Fibroblast of lung (primary cell): ENCODE measurements around the gene MRPS11. TPM values are rescaled to one million over a fixed set of nuclear protein-coding genes. Genes with fewer than 3 reads are reported as not detected.
"Not testable (repeated sequence)": the region's sequence is repeated elsewhere in the genome, so short reads cannot be mapped to it uniquely, and the experiment has no call there.

Experiments
- DNase-seq, 2 donors: peaks; one replicate each; pipeline versions ENCODE4 v3.0.0 to v3.0.0-alpha.2; 2010; ENCODE audit warnings: low read depth in 2 of 2
- H2AFZ ChIP-seq: 2 replicates; pipeline ENCODE4 v1.5.1; 2012; ENCODE audit warnings: low read length, control low read depth, inconsistent platforms
- H3K27ac ChIP-seq: 2 replicates; pipeline ENCODE4 v1.5.1; 2011; ENCODE audit warnings: low read length, control low read depth; ENCODE audit not compliant: insufficient read depth
- H3K27me3 ChIP-seq: 2 replicates; pipeline ENCODE4 v1.5.1; 2011; ENCODE audit warnings: mild to moderate bottlenecking, low read length; ENCODE audit not compliant: control insufficient read depth, insufficient read depth
- H3K36me3 ChIP-seq: 2 replicates; pipeline ENCODE4 v1.5.1; 2011; ENCODE audit warnings: low read length; ENCODE audit not compliant: control insufficient read depth, insufficient read depth
- H3K4me1 ChIP-seq: 2 replicates; pipeline ENCODE4 v1.5.1; 2011; ENCODE audit warnings: low read length; ENCODE audit not compliant: control insufficient read depth, insufficient read depth; ENCODE audit errors: extremely low read depth
- H3K4me2 ChIP-seq: 2 replicates; pipeline ENCODE4 v1.5.1; 2011; ENCODE audit warnings: low read length, control low read depth; ENCODE audit not compliant: insufficient read depth; ENCODE audit errors: extremely low read depth
- H3K4me3 ChIP-seq, 4 experiments: fragments of 200-600 bp in 1 of 4; sonication (generic) in 1 of 4; replicated peaks in 1 of 4; 2 replicates each; pipeline ENCODE4 v1.5.1; 2011 to 2016; ENCODE audit warnings: low read length in 4 of 4, low read depth in 3 of 4, mild to moderate bottlenecking in 3 of 4, control low read depth in 2 of 4, inconsistent platforms in 1 of 4, mixed read lengths in 1 of 4; ENCODE audit not compliant: insufficient read depth in 1 of 4; ENCODE audit errors: control extremely low read depth in 1 of 4
- H3K79me2 ChIP-seq: 2 replicates; pipeline ENCODE4 v1.5.1; 2012; ENCODE audit warnings: mild to moderate bottlenecking, low read length, inconsistent platforms; ENCODE audit not compliant: control insufficient read depth, insufficient read depth
- H3K9ac ChIP-seq: 2 replicates; pipeline ENCODE4 v1.5.1; 2011; ENCODE audit warnings: mild to moderate bottlenecking, low read length, control low read depth; ENCODE audit not compliant: insufficient read depth
- H3K9me3 ChIP-seq: 2 replicates; pipeline ENCODE4 v1.5.1; 2012; ENCODE audit warnings: low read depth, low read length; ENCODE audit not compliant: control insufficient read depth, insufficient read depth
- H4K20me1 ChIP-seq: 2 replicates; pipeline ENCODE4 v1.5.1; 2011; ENCODE audit warnings: low read length; ENCODE audit not compliant: control insufficient read depth, insufficient read depth; ENCODE audit errors: extremely low read depth
- CTCF ChIP-seq, 2 donors: IDR thresholded peaks in 1 of 2; conservative IDR thresholded peaks in 1 of 2; 1 replicate in 1 of 2; 2 replicates in 1 of 2; pipeline ENCODE4 v1.5.1; 2011 to 2012; ENCODE audit warnings: low read length in 2 of 2, control low read depth in 1 of 2, inconsistent platforms in 1 of 2, low read depth in 1 of 2, mild to moderate bottlenecking in 1 of 2
- EZH2 ChIP-seq: IDR thresholded peaks from 2 replicates; pipeline ENCODE4 v1.5.1; 2012; ENCODE audit warnings: low read length, control low read depth, mild to moderate bottlenecking; ENCODE audit errors: missing control alignments
- polyA plus RNA-seq, 2 donors: library from polyadenylated mRNA; depleted of rRNA in 1 of 2; stranded (reverse) in 1 of 2; unstranded in 1 of 2; fragments of >200 nt; gene quantifications; 2 replicates each; pipeline ENCODE4 v1.2.1, GENCODE V29; 2011 to 2012; ENCODE audit warnings: missing spikeins in 1 of 2
- total RNA-seq: library from RNA; depleted of rRNA; stranded (reverse); fragments of >200 nt; gene quantifications from 2 replicates; pipeline ENCODE4 v1.2.1, GENCODE V29; 2014

Gene MRPS11
- total and polyA plus RNA-seq, 2 donors (not counting 1 experiment from before 2014, with no cell fraction given), result 27.1 to 46.4 TPM

GRCh38 chr15:88463870-88464532 is 3.5 kb upstream of the MRPS11 start:
- DNase-seq, result no peak
- peaks cover 23% of the 10 kb centered on the region for H3K79me2 ChIP-seq
- TF ChIP-seq CTCF (conservative IDR thresholded peaks at IDR 0.05 in 1 of 2, IDR thresholded peaks at IDR 0.05 in 1 of 2; ENCODE audit: low read depth in 1 of 2, low read length in 2 of 2) (no peak), EZH2 (no peak)
- no peaks in the 10 kb centered on the region for H3K9me3 ChIP-seq
- peaks cover 9% of the 10 kb centered on the region for H3K36me3 ChIP-seq
- no peaks in the 10 kb centered on the region for H3K27me3 ChIP-seq
- no peak overlapping the region for H3K27ac ChIP-seq
- no peaks in the 10 kb centered on the region for H4K20me1 ChIP-seq
- no peak overlapping the region for H3K9ac ChIP-seq
- no peak overlapping the region for H3K4me2 ChIP-seq
- peaks cover 10% of the 10 kb centered on the region for H3K4me1 ChIP-seq
- no peak overlapping the region for H2AFZ ChIP-seq
- no peak overlapping the region for H3K4me3 ChIP-seq

DNA sequence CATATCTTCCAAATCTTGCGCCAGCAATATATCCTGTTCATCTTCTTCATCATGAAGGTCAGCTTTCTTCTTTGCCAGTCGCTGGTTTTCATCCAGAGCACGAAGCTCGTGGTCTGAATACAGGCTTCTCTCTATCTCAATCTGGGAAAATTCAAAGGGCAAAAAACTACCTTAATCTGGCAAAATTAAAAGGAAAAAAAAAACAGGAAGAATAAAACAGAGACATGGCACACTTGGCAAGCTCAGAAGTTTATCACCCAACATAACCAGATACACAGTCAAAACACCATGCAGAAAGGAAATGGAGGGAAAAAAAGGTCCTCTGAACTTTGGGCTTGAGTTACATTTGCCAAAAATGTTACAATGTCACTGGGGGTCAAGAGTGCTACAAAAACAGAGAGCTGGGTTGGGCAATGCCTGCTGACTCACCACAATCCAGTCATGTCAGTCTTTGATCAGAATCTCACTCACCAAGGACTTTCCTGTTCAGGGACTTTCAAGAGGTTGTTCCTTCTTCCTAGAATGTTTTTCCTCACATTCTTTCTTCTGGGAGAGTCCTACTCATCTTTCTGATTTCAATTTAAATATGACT is 1.8 kb upstream of the MRPS11 start:
- Histone ChIP-seq H3K27me3 (no peaks in the 10 kb centered on the region), H3K9me3 (no peaks in the 10 kb centered on the region), H3K4me2 (peak overlapping the region; percentile 91), H3K36me3 (peaks cover 3% of the 10 kb centered on the region), H3K27ac (no peak overlapping the region), H3K79me2 (peaks cover 25% of the 10 kb centered on the region), H2AFZ (no peak overlapping the region), H3K4me3 (peak overlapping the region in 2 of 4 experiments; percentile 82 to 100), H3K4me1 (peaks cover 10% of the 10 kb centered on the region), H3K9ac (no peak overlapping the region), H4K20me1 (no peaks in the 10 kb centered on the region)
- TF ChIP-seq CTCF (conservative IDR thresholded peaks at IDR 0.05 in 1 of 2, IDR thresholded peaks at IDR 0.05 in 1 of 2; ENCODE audit: low read depth in 1 of 2, low read length in 2 of 2), result no peak
- no peak for TF ChIP-seq EZH2
- DNase-seq, result peak; percentile 29 to 69

GRCh38 chr15:88467935-88468528 is 524 bp downstream of the MRPS11 start:
- Histone ChIP-seq H4K20me1 (no peaks in the 10 kb centered on the region), H3K4me2 (peak overlapping the region; percentile 84), H3K9ac (peak overlapping the region; percentile 89), H3K27ac (peak overlapping the region; percentile 96), H3K4me3 (peak overlapping the region; percentile 82 to 100 (median 96)), H2AFZ (peak overlapping the region; percentile 86), H3K9me3 (no peaks in the 10 kb centered on the region), H3K36me3 (peaks cover 4% of the 10 kb centered on the region), H3K79me2 (peaks cover 25% of the 10 kb centered on the region), H3K27me3 (no peaks in the 10 kb centered on the region), H3K4me1 (peaks cover 10% of the 10 kb centered on the region)
- TF ChIP-seq CTCF (conservative IDR thresholded peaks at IDR 0.05 in 1 of 2, IDR thresholded peaks at IDR 0.05 in 1 of 2; ENCODE audit: low read depth in 1 of 2, low read length in 2 of 2) (peak; percentile 35 to 40), EZH2 (no peak)
- DNase-seq, result peak in 1 of 2 donors; percentile 29

DNA sequence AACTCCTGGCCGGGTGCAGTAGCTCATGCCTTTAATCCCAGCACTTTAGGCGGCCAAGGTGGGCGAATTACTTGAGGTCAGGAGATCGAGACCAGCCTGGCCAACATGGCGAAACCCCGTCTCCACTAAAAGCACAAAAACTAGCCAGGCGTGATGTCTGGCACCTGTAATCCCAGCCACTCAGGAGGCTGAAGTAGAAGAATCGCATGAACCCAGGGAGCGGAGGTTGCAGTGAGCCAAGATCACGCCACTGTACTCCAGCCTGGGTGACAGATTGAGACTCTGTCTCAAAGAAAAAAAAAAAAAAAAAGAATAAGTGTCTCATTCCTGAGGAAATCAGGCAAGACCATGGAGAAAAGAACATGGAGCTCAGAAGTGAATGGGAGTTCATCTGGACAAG is 1.2 kb downstream of the MRPS11 start:
- not testable (repeated sequence) for H3K36me3 ChIP-seq, H2AFZ ChIP-seq, H3K9ac ChIP-seq, H4K20me1 ChIP-seq, DNase-seq, H3K27me3 ChIP-seq, H3K9me3 ChIP-seq
- Histone ChIP-seq H3K27ac (peak overlapping the region; percentile 96), H3K79me2 (peaks cover 25% of the 10 kb centered on the region), H3K4me2 (peak overlapping the region; percentile 84), H3K4me1 (peaks cover 10% of the 10 kb centered on the region), H3K4me3 (peak overlapping the region in 3 of 4 experiments; percentile 82 to 100 (median 95))
